ENCODE measurements around the gene PLXND1.

DNA sequence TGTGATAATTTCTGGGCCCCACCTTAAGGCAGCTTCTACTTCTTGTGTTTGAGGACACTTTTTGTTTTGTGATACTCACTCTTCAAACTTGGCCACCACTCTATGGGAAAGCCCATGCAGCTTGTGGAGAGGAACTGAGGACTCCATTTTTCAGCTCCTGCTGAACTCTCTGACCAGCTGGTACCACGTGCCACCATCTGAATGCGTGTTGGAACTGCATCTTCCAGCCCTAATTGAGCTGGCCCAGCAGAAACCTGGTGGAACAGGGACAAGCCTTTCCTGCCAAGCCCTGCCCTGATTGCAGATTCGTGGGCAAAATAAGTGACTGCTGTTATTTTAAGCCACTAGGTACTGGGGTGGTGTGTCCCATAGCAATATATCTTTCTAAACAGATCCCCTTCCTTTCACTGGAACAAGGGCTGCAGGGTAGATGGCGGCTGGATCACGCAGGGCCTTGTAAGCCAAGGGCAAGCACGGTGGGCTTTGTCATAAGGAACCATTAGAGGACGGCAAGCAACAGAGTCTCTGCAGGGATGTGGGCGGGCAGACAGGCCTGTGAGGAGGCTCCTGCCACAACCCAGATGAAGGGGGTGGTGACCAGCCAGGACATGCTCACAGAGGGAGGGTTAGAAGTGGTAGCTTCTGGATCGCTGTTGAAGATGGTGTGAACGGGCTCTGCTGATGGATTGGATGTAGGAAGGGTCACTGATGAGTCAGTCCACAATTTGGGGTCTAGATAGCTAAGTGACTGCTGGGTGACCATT lies 54.0 kb downstream of the PLXND1 start:
- TF ChIP-seq CTCF (IDR thresholded peaks at IDR 0.05), result no peak
- TF ChIP-seq POLR2A (IDR thresholded peaks at IDR 0.05), result no peak
